GM12865 (cell line): ENCODE data around the gene ATF7.
A peak's percentile ranks its signal among the peaks of the same experiment; 100 is the strongest.

Source experiments
- DNase-seq: peaks from one replicate; pipeline ENCODE4 v3.0.0; 2010; ENCODE audit warnings: low read depth
- H3K4me3 ChIP-seq: 2 replicates; pipeline ENCODE4 v1.5.1; 2011; ENCODE audit warnings: mild to moderate bottlenecking, low read depth, low read length, control low read depth
- TF ChIP-seq, protein P1 (sequence below): IDR thresholded peaks from 2 replicates; pipeline ENCODE4 v1.5.1; 2011; ENCODE audit warnings: low read length, control low read depth, low read depth, inconsistent platforms; ENCODE audit not compliant: insufficient read depth; ENCODE audit errors: missing control alignments

ATF7 gene

DNA sequence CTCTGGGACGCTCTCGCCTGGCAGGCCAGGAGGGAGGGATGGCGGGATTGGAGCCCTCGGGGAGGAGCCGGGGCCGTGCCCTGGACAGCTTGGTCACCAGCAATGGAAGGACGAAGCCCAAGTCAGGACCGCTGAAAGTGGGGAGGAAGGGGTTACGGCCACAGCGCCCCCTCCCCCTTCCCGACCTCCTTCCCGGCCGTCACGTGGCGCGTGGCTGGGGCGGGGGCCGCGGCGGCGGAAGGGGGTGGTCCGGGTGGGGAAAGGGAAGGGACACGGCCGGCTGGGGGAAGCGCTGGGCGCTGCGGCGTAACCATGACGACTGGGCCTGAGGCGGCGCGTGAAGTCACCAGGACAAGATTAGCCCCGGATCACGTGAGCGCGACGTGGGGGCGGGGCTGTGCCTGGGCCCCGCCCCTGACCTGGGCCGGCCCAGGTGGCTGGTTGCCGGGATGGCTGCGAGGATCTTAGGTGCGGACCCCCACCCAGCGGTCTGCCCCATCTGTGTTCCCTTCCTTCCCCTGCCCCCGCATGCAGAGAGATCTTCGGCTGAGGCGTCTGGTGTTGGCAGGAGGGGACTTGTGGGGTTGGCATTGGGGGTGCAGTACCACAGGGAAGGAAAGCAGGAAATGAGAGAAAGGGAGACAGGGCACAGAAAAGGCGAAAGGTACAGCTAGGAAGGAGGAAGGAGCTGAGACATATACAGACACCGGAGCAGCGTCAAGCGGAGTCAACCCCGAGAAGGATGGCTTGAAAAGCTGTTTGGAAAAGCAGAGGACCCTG lies 133.2 kb downstream of the ATF7 start:
- TF ChIP-seq, protein P1, sequence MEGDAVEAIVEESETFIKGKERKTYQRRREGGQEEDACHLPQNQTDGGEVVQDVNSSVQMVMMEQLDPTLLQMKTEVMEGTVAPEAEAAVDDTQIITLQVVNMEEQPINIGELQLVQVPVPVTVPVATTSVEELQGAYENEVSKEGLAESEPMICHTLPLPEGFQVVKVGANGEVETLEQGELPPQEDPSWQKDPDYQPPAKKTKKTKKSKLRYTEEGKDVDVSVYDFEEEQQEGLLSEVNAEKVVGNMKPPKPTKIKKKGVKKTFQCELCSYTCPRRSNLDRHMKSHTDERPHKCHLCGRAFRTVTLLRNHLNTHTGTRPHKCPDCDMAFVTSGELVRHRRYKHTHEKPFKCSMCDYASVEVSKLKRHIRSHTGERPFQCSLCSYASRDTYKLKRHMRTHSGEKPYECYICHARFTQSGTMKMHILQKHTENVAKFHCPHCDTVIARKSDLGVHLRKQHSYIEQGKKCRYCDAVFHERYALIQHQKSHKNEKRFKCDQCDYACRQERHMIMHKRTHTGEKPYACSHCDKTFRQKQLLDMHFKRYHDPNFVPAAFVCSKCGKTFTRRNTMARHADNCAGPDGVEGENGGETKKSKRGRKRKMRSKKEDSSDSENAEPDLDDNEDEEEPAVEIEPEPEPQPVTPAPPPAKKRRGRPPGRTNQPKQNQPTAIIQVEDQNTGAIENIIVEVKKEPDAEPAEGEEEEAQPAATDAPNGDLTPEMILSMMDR = peak; percentile 3
- peak; percentile 91 for DNase-seq
- H3K4me3 ChIP-seq = peak overlapping the region; percentile 70

DNA sequence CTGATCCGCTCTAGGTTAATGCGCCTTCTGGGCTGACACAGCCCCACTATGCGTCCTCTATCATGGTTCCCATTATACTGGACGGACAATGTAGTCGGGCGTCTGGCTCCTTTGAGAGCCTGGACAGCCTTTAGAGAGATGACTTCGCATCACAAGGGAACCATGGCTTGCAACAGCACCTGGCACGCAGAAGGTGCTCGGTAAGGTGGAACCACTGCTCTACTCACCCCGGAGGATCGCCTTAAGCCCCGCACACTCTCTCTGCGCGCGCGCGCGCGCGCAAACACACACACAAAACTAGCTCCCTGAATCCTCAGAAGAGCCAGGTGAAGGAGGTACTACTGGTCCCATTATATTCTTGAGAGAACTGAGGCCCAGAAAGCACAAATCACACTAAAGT lies 134.0 kb downstream of the ATF7 start:
- no peak for DNase-seq
- TF ChIP-seq, protein P1 = no peak
- no peak overlapping the region for H3K4me3 ChIP-seq

DNA sequence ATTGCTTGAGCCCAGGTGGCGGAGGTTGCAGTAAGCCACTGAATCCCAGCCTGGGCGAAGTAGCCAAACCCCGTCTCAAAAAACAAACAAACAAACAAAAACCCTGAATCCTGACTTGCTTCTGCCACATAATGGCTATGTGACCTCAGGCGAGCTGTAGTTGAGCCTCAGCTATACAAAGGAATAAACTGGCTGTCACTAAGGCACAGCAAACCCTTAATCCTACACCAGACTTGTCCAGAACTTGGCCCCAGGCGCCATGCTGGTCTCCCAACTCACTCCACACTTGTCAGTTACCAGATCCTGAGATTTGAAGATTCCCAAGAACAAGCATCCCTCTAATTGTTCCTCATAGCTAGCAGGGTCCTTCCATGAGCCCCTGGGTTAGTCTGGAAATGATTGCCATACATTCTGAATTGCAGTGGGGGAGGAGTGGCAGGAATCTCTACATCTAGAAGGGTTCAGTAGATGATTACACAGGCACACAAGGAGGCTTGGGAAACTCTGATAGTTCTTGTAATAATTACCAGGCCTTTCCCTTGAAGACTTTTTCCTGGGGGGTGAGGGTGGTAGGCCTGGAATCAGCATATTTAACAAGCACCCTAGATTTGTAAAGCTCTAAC lies 136.8 kb downstream of the ATF7 start:
- no peak overlapping the region for H3K4me3 ChIP-seq
- no peak for DNase-seq
- TF ChIP-seq, protein P1 = no peak

DNA sequence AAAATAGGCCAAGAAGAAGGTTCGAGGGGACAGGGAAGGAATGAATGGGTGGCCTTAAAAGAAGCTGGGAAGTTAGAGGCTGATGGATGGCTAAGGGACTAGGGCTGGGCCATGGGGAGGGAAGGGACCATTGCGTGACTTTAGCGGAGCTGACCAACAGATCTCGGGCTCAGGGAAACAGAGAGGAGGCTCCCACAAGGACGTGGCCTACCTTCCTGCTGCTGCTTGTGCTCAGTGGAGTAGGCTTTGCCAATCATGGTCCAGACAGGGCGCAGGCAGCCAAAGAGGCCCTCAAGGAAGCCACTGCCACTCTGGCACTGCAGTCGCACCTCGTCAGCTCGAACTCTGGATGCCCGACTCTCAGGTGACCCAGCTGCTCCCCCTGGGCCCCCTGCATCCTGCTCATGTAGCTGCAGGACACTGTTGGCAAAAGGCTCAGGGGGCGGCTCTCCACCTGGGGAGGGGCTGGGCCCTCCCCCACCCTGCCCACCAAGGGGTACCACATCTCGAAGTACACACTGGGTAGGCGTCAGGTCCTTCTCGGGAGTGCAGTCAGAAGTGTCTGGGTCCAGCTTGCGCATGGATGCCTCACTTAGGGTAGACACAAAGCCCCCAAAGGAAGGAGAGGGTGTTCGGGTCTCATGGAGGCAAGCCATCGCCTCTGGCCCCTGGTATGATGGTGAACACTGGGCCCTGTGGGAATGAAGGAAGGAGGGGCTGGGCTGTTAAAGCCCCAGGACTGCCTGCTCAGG lies 139.3 kb downstream of the ATF7 start:
- no peak overlapping the region for H3K4me3 ChIP-seq
- TF ChIP-seq, protein P1 = no peak
- no peak for DNase-seq

DNA sequence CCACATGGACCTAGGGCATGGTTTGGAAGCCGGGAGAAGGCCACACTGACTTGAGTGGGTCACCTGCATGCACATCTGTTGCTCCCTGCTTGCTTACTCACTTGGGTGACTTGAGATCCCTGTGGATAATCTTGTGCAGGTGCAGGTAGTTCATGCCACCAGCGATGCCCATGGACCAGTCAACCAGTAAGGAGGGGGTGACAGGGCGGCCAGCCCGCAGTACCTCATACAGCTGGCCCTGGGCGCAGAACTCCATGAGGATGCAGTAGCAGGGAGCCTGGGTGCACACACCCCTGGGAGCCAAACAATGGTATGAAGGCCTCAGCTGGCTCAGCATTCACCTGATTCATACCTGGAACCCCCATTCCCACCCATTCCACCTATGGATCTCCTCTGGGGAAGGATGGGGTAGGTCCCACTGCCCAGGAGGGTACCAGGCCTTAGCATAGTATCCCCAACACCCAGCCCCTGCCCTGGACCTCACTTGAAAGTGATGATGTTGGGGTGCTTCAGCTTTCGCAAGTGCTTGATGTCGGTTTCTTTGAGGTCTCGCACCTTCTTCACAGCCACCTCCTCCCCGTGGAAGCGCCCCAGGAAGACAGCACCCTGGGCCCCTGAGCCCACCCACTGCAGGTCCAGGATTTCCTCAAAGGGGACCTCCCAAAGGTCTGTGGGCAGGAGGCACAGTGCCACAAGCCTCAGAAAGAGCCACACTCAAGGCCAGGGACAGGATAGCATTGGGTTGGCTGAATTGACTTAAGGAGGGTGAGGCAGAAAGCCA lies 140.0 kb downstream of the ATF7 start:
- DNase-seq = no peak
- TF ChIP-seq, protein P1 = no peak
- H3K4me3 ChIP-seq = no peak overlapping the region

DNA sequence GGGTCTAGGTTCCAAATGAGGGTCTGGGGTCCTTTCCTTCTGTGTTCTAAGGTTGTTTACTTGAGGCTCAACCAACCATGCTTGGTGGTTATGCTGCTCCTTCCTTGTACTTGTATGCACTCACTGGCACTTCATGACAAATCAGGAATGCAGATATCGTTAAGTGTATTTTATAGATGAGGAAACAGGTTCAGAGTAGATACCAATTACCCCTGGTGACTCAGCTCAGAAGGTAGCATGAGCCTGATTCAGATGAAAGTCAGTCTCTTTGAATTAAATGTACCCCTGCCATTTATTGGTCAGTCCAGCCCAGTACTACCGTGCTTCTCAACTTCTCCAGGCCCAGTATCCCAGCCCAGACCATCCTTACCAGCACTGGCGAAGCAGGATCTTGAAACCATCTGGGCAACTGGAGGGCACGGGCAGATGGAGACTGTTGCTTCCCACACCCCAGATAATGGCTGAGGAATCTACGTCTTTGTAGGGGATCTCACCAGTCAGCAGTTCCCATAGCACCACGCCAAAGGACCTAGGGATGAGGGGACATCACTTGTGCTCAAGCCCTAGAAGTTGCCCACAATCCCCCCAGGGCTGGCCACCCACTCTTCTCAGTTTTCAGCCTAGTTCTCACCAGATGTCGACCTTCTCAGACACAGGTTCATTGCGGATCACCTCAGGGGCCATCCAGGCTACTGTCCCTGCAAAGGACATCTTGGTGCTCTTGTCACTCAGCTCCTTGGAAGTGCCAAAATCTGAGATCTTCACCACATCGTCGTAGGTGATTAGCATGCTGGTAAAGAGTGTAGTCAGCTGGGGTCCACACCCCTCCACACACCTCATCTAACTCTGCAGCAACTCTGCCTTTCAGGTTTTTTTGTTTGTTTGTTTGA lies 141.3 kb downstream of the ATF7 start:
- H3K4me3 ChIP-seq = no peak overlapping the region
- no peak for DNase-seq
- TF ChIP-seq, protein P1 = no peak
